Measurements from ENCODE around the gene LZIC. TPM values are rescaled to one million over a fixed set of nuclear protein-coding genes. Genes with fewer than 3 reads are reported as not detected.

Gene LZIC
- total RNA-seq, 1 experiment from 2014 or later, result 61.9 TPM

DNA sequence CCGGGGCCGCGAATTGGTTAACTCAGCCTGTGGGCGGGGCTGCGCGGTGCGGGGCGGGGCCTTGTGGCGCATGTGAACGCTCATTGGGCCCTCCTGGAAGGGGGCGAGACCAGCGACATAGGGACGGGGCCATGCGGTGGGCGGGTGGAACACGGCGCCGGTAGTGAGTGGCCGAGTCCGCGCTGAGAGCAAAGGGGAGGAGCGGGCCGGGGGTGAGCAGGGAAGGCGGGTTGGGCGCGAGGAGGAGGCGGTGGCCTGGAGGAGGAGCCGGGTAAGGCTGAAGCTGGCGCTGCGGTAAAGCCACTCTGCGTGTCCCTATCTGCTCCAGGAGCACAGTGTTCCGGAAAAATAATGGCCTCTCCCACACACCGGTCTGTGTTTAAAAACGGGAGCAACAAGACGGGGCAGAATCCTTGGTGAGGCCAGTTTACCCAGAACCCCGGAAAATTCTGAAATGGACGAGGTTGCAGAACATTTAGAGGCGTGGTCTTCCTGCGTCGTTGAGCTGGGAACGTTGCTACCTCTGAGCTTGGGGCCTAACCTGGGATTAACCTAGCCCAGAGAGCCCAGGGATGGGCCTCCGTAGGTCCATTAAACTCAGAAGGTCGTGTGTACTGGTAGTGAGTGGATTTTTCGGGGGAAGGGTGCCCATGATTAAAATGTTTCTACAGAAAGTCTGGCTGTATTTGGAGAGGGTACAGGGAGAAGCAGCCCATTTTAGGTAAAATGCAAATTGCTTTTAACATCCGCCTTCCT is 32.6 kb downstream of the LZIC start:
- DNase-seq (ENCODE audit: low read depth), result peak; percentile 99

DNA sequence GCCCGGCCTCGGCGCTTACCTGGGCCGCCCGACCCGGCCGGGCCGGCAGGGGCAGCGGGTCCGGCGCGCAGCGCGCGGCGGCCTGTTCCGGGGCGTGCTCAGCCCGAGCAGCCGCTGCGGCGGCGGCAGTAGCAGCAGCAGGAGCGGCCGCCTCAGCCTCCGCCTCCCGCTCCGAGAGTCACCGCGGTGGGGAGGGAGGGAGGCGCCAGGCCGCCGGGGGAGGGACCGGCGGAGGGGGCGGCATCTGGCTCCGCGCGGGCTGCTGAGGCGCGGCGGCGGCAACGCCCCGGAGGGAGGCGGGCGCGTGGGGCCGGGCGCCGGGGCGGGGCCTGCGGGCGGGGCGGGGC is 33.1 kb downstream of the LZIC start, which contains the start of gene CTNNBIP1:
CTNNBIP1 (minus strand) TSS at position 194 of the 347 bp plus-strand sequence. CDS start 38,205 bp downstream, outside the sequence.
- no peak for DNase-seq (ENCODE audit: low read depth)

DNA sequence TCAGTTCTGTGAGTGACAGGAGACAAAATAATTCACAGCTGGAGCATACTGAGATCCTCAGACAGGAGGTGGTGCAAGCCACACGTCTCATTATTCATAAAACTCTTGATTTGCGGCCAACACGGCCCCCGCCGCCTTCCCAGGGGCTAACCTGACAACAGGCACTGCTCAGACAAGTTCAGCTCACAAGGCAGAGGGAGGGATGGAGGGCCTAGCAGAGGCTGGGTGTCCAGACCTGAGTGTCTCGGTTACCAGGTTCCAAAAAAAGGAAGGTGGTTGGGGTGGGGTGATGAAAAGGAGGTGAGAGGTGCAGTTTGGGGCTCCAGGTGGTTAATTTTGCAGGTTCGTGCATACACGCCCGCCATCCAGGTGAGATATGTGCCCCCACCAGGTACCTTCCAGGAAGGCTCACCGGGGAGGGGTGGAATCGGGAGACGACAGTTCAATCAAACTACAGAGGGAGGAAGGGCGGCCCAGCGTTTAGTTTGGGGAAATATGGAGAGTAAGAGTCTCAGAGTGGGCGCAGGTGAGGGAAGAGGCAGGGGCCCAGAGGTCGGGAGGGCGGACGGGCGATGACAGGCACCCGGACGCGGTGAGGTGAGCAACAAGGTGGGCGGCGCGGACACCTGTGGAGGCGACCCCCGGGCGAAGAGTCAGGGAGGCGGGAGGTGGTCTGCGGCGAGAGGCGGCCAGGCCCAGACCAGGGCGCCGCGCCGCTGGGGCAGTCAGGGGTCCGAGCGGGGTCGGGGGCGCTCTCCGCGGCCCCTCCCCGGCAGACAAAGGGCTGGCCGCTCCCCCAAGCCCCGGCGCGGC is 33.8 kb downstream of the LZIC start:
- peak; percentile 18 for DNase-seq (ENCODE audit: low read depth)

DNA sequence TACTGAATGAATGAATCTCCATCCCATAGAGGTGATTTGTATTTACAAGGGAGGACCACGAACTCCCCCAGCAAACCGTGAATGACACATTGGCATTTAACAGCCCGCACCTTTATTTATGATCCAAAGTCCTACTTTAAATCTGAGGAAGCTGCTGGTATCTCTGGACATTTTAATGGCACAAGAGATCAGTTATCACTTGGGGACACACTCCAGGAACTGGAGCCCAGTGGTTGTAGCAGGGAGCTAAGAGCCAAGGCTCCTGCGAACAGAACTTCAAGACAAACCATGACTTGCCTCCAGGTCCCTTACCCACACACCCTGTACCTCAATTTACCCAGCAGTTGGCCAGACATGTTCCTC is 34.3 kb downstream of the LZIC start:
- no peak for DNase-seq (ENCODE audit: low read depth)

DNA sequence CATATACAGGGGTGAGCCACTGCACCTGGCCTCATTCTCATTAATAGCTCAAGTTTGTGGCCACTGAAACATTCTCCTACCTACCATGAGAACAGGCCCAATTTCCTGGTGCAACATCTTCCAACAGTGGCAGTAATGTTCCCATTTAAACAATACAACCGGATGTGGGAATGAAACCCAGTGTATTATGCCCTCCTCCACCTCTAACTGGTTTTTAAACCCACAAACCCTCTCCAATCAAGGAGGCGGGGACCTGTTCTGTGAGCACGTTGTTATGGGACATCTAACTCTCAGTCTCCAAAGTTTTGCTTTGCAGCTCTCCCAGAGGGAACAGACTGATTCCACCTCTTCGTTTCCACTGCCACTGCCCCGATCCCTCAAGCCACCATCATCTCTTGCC is 35.8 kb downstream of the LZIC start:
- peak; percentile 40 for DNase-seq (ENCODE audit: low read depth)

DNA sequence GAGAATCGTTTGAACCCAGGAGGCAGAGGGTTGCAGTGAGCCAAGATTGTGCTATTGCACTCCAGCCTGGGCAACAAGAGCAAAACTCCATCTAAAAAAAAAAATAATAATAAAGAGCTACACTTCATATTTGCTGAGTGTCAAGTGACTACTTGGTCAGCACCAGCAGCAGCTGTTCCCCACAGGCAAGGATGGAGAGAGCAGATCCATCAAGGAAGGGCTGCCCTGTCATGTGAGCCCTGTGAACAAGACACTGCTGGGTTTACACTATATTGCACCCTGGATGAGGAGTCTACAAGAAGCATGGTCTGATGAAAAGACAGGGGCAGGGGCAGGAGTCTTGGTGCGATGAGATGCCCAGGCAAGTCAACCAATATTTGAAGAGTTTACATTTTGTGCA is 36.7 kb downstream of the LZIC start:
- no peak for DNase-seq (ENCODE audit: low read depth)

DNA sequence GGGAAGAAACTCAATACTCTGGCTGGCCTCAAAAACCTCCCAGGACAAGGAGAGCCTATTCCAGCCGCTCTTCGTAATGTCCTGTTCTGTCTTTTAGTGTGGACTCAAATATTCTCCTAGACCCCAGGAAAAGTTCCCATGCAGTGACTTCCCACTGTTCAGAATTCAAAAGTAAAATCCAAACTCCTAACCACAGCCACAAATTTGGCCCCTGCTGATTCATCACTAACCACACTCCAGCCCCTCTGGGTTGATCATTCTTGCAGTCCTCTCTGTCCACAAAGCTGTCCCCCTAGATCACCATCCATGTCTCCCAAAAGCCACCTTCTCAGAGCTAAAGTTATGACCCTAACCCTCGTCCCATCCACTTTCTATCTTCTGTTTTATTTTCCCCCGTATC is 38.2 kb downstream of the LZIC start:
- peak; percentile 75 for DNase-seq (ENCODE audit: low read depth)

DNA sequence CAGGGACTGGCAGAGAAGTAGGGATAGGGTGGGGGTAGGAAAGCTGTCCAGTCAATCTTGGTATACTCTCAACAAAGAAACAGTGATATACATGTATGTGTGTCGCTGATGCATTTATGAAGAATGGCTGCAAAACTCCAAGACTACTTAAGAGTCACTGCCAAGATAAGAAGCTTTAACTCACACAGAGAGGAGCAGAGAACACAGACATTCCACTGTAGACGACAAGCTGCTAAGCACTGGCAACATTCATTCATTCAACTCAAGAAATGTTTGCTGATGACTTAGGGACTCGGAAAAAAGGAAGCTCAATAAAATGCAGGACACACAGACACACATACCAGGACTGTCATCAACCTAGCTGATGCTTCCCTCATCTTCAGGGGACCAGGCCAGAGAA is 38.6 kb downstream of the LZIC start:
- no peak for DNase-seq (ENCODE audit: low read depth)

DNA sequence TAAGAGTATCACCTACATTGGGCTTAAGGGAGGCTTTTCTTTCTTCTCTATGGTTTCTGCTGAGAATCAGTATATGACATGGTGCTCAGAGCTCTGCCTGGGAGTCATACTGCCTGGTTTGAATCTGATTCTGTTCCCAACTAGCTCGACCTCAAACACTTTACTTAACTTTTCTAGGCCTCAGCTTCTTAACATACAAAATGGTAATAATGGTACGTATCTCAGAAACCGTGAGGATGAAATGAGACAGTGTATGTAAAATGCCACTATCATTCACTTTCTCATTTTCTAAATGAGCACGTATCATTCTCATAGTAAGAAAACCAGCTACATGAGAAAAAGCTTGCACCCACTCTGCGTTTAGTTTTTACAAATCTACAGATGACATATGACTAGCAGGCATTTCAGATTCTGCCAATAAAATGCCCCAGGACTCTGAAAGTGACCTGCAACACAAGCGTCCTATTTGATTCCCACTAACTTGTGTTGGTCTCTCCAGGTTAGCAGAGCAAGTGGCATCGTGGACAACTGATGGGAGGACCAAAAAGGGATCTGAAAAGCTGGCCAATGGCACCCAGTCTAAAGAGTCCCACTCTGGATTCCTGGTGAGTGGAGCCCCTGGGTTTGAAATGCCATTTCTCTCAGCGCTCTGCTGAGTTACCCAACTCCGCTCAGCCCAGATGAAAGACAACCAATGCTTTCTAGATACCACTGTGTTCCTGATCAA is 39.2 kb downstream of the LZIC start:
- DNase-seq (ENCODE audit: low read depth), result no peak

DNA sequence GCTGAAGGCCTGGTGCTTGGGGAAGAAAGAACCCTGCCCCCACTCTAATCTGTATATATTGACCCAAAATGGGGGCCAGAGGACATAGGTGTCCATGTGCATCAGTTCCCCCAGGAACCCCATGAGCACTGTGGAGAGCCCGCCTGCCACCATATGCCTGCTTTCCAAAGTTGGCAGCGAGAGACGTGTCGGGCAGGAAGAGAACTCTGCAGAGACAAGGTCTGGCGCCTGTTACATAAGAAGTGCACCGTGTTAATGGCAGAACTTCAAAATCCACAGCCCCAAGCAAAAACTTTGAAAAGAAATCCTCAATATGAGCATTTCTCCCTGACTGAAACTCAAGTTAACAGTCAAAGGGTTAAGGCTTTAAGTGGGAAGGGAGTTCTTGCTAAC is 41.1 kb downstream of the LZIC start:
- no peak for DNase-seq (ENCODE audit: low read depth)

DNA sequence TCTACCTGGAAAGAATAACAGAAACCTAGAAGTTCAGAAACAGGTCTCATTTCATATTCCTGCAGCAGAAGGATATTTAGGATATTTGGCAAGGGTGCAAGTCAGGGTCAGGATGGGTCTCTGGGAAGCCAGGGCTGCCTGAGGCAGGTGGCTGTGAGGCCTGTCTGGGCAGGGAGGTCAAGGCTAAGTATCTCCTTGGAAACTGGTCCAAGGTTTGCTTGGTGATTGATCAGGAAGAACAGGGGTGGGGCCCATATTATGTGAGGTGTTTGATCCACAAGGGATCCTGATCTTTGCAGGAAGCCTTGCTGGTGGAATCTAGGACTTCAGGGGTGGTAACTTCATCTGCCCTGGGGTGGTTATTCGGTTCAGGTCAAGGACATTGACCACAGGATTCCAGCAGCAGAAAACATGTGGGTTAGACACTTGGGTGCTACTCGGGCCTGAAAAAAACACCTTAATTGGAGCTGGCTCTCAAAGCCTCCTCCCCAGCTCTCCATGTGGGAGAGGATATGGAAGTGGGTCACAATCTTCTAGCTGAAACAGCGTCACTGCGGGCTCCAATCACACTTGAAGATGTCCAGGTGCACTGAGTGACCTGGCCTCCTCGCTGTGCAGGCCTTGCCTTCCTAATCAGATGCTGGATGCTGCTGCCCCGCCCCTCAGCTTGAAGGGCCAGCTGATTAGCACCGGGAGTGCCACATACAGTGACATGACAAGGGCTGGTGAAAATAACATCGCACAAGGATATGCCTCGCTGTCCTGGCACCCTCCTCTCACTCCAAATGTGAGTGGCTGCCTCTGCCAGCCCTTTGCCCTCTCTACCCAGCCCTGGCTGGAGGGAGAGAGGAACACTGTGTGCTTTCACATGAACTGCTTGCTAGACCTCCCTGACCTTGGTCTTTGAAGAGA is 41.8 kb downstream of the LZIC start:
- DNase-seq (ENCODE audit: low read depth), result peak; percentile 58

DNA sequence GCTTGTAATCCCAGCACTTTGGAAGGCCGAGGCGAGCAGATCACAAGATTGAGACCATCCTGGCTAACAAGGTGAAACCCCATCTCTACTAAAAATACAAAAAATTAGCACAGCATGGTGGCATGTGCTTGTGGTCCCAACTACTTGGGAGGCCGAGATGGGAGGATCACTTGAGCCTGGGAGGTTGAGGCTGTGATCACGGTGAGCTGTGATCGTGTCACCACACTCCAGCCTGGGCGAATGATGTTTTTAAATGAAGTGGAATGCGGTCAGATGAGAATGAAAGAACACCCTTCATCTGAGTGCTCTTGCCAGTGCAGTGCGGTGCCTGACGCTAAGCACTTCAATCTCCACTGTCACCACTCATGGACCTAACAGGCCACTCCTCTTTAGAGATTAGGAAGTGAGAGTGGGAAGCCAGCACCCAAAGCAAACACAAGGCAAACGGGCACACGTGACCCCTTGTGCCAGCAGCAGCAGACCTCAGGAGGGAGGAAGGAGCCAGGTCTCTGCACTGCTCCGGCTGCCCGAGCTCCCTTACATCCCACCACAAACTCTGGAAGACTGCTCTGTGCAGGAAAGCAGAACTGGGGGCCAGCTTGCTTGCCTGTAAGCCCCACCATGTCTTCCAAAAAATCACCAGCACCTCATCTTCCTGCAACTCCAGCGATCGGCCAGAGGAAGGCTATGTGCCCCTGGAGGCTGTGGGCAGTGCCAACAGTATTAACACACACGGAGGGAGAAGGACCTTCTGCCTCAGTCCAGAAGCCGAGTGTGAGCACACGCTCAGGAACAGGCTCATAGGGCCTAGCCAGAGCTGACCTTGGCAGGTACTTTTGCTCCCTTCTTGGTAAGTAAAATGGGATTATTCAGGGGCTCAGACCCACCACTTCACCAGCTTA is 42.8 kb downstream of the LZIC start:
- DNase-seq (ENCODE audit: low read depth), result peak; percentile 35

DNA sequence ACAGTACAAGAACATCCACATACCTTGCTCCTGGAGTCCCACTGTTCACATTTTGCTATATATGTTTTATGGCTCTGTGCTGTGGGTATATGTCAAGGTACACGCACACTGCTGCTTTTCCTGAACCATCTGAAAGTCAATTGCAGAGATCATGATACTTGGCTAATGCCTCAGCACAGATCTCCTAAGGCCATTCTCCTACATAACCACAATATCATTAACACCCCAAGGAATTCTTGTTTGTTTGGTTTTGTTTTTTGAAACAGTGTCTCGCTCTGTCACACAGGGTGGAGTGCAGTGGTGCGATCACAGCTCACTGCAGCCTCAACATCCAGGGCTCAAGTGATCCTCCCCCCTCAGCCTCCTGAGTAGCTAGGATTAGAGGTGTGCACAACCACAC is 49.1 kb downstream of the LZIC start:
- peak; percentile 71 for DNase-seq (ENCODE audit: low read depth)

DNA sequence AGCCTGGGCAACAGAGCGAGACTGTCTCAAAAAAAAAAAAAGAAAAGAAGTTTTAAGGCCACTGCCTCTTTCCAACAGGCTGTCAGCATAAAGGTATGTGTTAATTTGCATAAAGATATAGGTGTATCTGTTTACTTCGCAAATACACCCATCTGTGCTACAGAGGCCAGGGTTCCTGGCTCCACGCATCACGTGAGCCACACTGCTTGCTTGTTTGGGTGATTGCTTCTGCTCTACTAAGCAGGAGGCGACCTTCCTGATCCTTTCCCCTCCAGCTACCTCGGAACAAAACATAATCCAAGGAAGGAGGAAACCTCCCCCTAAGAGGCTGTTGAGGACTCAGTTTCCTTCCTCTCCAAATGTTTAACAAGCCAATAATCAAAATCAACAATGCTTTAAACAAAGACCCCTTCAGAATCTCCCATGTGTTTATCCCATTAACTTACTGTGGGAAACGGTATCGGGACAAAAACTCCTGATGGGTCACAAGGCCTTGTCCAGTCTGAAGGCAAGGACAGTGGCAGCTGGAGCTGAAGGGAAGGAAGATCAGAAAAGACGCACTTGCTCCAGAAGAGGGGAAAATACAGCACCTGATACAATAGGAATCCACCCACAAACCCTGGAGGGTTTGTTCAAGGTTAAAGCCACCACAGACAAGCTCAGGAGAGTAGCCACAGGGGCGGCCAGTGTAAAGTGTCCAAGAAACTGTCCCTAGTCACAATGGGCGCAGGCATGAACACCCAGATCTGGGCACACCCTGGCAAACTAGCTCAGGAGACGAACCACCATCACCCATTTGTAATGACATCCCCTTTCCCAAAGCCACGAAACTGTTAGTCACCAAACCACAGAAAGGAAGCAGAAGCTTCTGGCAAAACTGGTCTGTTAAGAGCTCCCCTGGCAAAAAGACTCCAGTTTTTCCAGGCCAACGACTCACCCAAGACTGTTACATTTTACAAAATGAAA is 50.3 kb downstream of the LZIC start:
- peak; percentile 94 for DNase-seq (ENCODE audit: low read depth)

DNA sequence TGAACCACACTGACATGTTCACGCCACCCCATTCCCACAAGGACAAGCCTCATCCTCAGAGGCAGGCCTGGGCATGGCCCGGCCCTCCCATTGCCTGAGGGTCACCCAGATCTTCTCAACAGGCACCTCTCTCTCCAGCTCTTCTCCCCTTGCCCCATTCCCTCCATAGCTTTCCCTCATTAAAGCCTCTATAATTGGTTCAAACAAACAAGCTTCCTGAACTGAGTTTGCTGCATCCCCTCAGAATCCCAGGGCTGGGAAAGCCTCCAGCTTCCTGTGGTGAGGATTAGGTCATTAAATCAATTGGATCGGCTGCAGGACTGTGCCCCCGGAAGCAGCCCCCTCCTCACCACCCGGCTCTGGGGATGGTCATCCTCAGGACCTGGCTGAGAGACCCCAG is 52.0 kb downstream of the LZIC start:
- peak; percentile 56 for DNase-seq (ENCODE audit: low read depth)

DNA sequence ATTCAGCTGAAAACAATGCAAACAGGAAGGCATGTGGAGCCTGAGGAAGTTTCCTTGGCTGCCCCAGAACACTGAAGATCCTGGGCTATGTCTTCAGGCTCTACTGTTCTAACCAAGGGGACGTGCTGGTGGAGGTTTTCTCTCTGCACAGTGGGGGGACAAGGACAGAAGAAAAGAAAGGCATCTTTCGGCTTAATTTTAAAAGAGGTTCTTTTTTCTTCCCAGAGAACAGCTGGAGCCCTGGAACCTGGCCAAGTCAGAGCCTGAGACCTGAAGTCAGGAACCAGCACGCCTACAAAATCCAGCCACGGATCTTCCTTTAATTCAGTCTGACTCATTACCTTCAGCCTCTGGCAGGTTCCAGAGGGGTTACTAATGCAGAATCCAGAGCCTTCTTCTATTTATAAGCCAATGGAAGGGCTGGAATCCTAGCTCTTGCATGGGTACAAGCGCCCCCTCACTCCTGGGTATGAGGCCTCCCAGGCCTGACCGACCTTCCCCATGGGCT is 52.9 kb downstream of the LZIC start:
- peak; percentile 95 for DNase-seq (ENCODE audit: low read depth)

DNA sequence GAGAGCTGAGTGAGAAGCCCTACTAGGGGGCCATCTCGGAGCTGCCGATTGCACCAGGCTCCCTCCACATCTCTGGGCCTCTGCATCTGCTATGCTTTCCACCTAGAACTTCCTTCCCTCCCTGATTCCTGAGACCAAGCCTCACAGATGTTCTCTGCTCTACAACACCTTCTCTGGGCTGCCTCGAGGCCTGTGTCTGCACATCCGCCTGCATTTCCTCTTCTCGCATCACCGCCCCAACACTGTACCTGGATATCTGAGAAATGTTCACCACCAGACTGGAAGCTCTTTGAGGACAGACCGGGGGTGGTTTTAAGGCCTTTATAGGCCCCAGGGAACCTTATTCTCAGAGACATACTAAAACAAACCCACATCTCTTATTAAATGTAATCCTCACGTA is 53.8 kb downstream of the LZIC start:
- DNase-seq (ENCODE audit: low read depth), result no peak

DNA sequence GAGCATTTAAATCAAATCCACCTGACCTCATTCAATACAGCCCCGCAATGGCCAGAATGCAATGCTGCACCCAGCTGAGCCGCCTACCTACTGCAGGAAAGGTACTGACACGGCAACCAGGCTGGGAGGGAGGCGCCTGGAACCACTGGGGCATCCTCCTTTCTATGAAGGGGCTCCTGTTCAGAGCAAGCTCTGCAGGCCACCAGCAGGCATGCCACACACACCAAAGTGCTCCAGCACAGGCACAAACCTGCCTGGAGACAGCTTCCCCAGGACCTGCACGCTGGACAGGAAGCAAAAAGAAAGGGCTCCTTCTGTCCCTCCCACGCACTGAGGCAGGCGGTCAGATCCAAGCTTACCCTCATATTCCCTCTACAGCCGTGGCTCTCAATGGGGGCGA is 54.3 kb downstream of the LZIC start:
- DNase-seq (ENCODE audit: low read depth), result no peak

DNA sequence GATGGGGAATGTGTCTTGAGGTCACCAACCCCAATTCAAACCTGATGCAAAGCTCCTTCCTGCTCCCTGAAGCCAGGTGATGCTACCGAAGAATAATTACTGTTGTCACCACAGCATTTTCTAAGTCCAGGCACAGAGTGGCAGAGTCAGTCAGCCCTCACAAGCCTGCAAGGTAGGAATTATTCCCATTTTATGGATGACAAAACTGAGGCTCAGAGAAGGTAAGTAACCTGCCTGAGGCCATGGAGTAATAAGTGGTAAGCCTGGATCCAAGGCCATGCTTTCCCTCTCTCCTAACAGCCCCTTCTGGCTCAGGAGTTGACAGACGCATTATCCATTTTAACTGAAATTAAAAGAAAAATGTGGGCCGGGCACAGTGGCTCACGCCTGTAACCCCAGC is 56.1 kb downstream of the LZIC start:
- no peak for DNase-seq (ENCODE audit: low read depth)
